ENCODE measurements around the gene THOC6.

Gene THOC6

GRCh38 chr16:3023669-3024478 is at the start of gene THOC6, which contains the start of gene HCFC1R1:
Gene THOC6, plus strand, starts transcription at chr16:3024035. Its CDS starts 292 bp downstream, at chr16:3024327.
Gene HCFC1R1, minus strand, starts transcription at chr16:3023942. Its CDS starts 1 bp downstream, at chr16:3023941.
- peak; percentile 90 for DNase-seq (ENCODE audit: low read depth)

DNA sequence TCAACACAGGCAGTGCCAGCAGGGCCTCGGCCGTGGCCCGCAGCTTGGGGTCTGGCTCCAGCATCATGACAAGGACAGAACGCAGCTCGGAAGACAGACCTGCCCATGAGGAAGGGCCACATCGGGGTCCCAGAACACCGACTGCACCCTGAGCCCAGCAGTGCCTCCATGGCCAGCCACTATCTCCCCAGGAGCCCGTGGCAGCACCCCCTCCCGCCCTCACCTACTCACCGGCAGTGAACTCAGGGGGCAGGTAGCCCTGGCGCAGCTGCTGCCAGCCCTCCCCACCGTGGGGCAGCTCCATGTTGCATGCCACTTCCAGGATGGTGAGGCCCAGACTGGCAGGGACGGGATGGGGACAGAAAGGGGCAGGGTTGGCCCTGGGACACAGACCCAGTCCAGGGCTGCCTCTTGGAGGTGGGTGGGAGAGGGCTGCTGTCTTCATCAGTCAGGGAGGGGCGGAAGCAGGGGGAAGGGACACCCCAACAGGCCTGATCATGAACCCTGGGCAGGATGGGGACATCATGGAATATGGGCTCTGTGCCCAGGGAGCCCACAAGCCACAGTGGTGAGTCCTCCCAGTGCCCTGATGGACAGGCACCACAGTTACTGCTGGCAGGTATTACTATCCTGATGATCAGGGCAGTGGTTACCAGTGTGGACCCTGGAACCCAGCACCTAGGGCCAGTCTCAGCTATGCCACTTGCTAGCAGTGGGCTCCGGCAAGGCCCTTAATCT is 49.3 kb upstream of the THOC6 start:
- no peak for DNase-seq (ENCODE audit: low read depth)

DNA sequence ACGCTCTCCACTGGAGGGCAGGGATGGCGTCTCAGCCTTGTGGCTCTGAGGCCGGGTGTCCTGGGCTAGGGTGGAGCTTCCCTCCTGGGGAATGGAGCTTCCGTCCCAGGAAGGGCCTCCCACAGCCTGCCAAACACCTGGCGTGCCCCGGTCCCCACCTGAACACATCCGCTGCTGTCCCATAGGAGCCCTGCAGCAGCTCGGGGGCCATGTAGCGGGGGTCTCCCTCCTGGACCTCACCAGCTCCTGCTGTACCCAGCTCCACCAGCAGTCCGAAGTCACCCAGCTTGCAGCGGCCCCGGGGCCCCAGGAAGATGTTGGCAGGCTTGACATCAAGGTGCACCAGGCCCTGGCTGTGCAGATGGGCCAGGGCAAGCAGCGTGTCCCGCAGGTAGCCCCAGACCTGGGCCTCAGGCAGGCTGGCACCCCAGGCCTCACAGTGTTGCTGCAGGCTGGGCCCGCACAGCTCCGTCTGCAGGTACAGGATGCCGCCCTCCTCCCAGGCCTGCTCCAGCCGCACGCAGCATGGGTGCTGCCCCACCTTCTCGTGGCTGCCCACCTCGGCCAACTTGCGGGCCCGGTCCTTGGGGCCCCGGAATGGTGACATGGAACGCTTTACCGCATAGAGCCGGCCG is 48.6 kb upstream of the THOC6 start:
- DNase-seq (ENCODE audit: low read depth): no peak

DNA sequence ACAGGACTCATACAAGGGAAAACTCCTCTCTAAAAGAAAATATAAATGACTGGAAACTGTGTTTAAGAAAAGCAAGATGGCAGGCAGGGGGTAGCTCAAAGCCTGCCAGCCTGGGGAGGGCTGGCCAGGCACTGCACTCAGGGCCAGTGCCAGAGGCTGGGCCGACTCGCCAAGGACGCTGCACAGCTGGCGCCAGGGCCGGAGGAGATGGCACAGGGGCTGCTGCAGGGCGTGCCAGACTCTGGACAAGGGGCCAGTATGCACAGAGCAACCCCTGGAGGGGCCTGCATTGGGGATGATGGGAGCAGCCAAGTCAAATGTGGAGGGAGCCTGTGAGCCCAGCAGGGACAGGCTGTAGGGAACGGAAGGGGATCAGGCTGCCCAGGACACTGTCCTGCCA is 47.6 kb upstream of the THOC6 start:
- DNase-seq (ENCODE audit: low read depth): no peak

GRCh38 chr16:2976673-2977072 is 47.2 kb upstream of the THOC6 start:
- DNase-seq (ENCODE audit: low read depth): no peak

DNA sequence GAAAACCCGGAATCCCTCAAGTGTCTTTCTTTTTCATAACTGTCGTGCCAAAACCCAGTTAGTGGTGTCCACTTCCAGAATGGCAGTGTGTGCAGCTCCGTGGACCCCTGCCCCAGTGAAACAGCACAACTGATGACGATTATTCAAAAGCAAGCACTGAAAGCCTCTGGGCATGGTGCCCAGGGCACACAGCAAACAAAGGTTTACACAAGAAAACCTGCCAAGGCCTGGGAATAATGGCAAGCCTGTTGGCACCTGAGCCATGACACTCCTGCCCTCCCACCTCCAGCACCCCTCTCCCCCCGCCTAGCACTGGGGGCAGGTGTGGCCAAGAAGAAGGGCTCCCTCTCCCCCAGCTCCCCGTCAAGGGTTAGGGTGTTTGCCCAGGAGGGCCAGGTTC is 46.4 kb upstream of the THOC6 start:
- no peak for DNase-seq (ENCODE audit: low read depth)

- no peak for DNase-seq (ENCODE audit: low read depth)
Measured at GRCh38 chr16:2979669-2980226, 44.1 kb upstream of the THOC6 start.

GRCh38 chr16:2980227-2981176 is 43.3 kb upstream of the THOC6 start, which contains the start of gene PKMYT1:
Gene PKMYT1, minus strand, starts transcription at chr16:2980446. Its CDS starts 789 bp downstream, at chr16:2979657.
- DNase-seq (ENCODE audit: low read depth): peak; percentile 89

DNA sequence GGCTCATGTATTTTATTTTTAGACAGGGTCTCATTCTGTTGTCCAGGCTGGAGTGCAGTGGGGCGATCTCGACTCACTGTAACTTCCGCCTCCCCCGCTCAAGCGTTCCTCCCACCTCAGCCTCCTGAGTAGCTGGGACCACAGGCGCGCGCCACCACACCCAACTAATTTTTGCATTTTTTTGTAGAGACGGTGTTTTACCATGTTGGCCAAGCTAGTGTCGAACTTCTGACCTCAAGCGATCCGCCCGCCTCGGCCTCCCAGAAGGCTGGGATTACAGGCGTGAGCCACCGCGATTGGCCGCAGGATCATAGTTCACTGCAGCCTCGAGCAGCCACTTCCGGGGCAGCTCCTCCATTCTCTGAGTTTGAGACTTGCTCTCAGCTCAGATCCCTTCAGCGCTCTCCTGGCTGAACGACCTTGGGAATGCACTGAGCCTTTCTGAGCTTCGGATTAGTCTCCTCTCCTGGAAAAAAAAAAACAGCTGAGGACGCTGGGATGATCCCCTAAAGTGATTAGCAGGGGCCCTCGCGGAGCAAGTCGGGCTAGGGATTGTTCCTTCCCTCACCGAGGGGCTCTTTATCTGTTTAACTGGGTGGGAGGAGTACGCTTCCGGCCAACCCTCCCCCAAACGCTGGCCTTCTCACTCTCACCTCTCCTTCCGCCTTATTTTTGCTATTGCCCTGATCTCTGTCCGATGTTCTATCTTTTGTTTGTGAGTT is 42.5 kb upstream of the THOC6 start:
- DNase-seq (ENCODE audit: low read depth): no peak

DNA sequence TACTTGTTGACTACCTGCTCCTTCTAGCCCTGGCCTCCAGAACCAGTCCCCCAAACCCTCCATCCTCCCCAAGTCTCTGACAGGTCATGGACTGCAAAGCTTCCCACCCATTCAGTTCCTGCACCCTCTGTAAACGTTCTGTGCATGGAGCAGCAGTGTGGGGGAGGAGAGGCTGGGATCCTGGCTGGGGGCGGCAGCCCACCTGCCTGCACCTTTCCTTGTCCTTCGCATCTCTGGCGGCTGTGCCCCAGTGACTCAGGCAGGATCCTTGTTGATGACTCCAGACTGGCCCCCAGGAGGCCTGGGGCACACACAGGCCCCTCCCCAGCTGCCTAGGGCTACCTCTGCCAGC is 42.0 kb upstream of the THOC6 start:
- DNase-seq (ENCODE audit: low read depth): no peak

- DNase-seq (ENCODE audit: low read depth): no peak
Measured at GRCh38 chr16:2982402-2982801, 41.4 kb upstream of the THOC6 start.

- DNase-seq (ENCODE audit: low read depth): peak; percentile 45
Measured at GRCh38 chr16:2983706-2984136, 40.1 kb upstream of the THOC6 start.

DNA sequence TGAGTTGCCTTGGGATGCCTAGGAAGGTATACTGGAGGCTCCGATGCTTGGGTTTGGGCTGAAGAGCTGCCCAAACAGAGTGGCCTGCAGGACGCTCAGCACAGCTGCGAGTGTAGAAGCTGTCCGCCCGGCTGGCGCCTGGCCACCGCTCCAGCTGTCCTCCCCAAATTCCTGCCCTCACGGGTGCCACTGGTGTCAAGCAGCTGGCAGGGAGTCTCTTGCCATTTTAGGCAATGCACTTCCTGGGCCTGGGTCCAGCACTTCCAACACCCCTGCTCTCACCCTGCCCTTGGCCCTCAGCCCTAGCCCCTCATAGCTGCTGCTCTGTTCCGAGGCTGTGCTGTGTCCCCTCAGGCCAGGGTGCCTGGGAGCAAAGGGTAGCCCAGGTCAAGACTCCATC is 38.4 kb upstream of the THOC6 start:
- no peak for DNase-seq (ENCODE audit: low read depth)

DNA sequence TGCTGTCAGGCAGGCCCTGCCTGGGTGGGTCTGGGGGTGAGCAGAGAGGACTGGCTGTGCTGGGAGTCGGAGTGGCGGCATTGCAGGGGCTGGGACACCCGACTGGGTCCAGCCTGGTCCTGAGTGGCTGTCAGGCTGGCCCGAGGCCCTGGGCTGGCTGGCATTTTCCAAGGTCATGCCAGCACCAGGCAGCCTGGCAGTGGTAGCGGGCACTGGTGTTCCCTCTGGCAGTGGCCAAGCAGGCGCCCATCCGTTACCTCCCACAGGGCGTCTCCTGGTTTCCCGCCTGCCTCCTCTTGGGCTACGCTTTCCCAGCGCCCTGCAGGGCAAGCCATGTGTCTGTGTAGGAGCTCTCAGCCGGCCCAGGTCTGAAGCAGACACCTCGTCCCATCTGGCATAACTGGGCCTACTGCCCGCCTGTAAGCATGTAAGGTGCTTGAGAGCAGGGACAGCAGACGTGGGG is 37.9 kb upstream of the THOC6 start:
- no peak for DNase-seq (ENCODE audit: low read depth)

GRCh38 chr16:2986623-2987188 is 37.1 kb upstream of the THOC6 start:
- no peak for DNase-seq (ENCODE audit: low read depth)

DNA sequence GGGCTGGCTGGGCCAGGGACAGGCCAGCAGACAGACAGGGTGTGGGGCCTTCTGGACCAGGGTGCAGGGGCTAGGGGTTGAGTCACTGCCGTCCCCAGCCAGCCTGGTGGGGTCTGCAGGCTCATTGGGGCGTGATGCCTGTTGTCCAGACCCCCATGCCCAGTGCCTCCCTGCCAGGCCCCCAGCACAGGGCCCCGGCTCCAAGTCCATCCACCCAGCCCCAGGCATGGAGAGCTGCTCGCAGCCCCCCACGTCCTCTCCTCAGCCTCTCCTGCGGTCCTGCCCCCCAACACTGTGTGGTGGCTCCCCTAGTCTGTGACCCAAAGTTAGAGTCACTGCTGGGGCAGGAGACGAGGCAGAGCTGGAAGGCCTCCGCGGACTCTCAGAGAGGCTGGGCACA is 36.5 kb upstream of the THOC6 start:
- DNase-seq (ENCODE audit: low read depth): no peak

- no peak for DNase-seq (ENCODE audit: low read depth)
Measured at GRCh38 chr16:2987833-2988232, 36.0 kb upstream of the THOC6 start.

GRCh38 chr16:2988590-2989099 is 35.2 kb upstream of the THOC6 start:
- no peak for DNase-seq (ENCODE audit: low read depth)

DNA sequence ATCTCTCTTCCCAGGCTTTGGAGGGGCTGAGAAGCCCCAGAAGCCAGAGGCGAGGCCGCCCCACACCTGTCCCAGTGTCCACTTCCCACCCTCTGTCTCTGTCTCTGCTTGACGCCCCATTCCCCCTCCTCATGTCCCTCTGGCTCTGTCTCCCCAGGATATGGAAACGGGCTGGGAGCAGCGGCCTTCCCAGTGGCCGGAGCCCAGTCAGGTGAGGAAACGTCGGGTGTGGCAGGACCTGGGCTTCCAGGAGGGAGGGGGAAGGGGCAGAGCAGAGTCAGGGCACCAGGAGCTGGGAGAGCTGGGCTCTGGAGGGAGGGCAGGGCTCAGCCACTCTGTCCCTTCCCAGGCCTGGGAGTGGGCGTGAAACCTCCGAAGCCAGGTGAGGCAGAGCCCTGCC is 32.9 kb upstream of the THOC6 start:
- DNase-seq (ENCODE audit: low read depth): no peak
